Measurements from ENCODE around the gene PNPLA8.
A peak's percentile ranks its signal among the peaks of the same experiment; 100 is the strongest.
"Not testable (repeated sequence)": the region's sequence is repeated elsewhere in the genome, so short reads cannot be mapped to it uniquely, and the experiment has no call there.

PNPLA8 gene

DNA sequence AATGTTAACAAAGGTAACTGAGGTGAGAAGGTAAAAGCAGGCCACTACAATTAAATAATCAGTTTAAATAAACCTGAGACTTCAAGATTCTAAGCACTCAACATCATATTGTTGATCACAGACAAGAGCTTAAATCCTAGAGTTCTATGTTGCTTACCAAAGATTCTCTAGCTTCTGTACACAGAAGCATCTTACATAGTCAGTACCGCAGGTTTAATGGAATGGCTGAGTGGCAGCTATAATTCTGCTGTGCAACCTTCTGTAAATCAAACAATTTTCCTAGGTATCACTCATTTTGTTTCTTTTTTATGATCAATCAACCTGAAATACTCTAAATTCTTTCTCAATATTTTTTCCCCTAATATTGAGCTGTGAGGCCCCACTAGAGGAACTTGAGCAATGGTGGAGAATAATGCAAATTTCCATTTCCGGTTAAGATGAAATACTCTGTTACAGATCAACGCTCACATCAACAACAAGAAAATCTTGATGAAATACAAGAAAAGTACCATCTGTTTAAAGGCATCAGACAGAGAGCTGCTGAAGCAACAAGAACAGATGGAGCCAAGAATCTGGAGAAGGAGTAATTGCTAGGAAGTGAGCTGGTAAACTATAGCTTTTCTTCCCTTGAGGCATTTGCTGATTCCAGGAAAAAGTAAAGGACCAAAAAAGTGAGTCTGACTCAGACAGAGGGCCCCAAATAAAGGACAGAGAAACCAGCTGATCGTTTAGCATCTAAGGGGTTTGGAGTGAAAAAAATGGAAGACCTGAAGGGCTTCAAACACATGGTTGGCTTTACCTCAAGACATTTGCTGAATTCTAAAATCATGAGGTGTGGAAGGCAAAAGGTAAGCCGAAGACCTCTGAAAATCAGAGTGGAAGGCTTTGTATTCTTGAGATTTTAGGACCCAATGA is 22.6 kb downstream of the PNPLA8 start:
- H3K4me3 Mint-ChIP-seq, result peak overlapping the region; percentile 81
- peak; percentile 98 for ATAC-seq
- H3K27me3 Mint-ChIP-seq, result no peaks in the 10 kb centered on the region
- peak overlapping the region; percentile 100 for H3K27ac Mint-ChIP-seq
- H3K36me3 Mint-ChIP-seq, result peaks cover 40% of the 10 kb centered on the region
- peaks cover 33% of the 10 kb centered on the region for H3K4me1 Mint-ChIP-seq
- H3K9me3 Mint-ChIP-seq, result peaks cover 3% of the 10 kb centered on the region

GRCh38 chr7:108499566-108499965 is 26.4 kb downstream of the PNPLA8 start:
- no peak for ATAC-seq
- Mint-ChIP-seq H3K9me3 (peaks cover 3% of the 10 kb centered on the region), H3K36me3 (peaks cover 57% of the 10 kb centered on the region), H3K4me1 (peaks cover 33% of the 10 kb centered on the region), H3K4me3 (no peak overlapping the region), H3K27me3 (no peaks in the 10 kb centered on the region), H3K27ac (peak overlapping the region; percentile 72)

- Mint-ChIP-seq H3K27ac (no peak overlapping the region), H3K4me3 (no peak overlapping the region), H3K36me3 (peaks cover 56% of the 10 kb centered on the region), H3K4me1 (peaks cover 26% of the 10 kb centered on the region), H3K27me3 (no peaks in the 10 kb centered on the region), H3K9me3 (peaks cover 3% of the 10 kb centered on the region)
- ATAC-seq, result no peak
Observed at GRCh38 chr7:108498481-108498880, 27.5 kb downstream of the PNPLA8 start.

- no peak overlapping the region for H3K27ac Mint-ChIP-seq
- H3K9me3 Mint-ChIP-seq, result peaks cover 3% of the 10 kb centered on the region
- H3K4me1 Mint-ChIP-seq, result peaks cover 21% of the 10 kb centered on the region
- H3K36me3 Mint-ChIP-seq, result peaks cover 60% of the 10 kb centered on the region
- H3K4me3 Mint-ChIP-seq, result no peak overlapping the region
- ATAC-seq, result peak; percentile 63
- H3K27me3 Mint-ChIP-seq, result no peaks in the 10 kb centered on the region
Observed at GRCh38 chr7:108497082-108497725, 28.7 kb downstream of the PNPLA8 start.

DNA sequence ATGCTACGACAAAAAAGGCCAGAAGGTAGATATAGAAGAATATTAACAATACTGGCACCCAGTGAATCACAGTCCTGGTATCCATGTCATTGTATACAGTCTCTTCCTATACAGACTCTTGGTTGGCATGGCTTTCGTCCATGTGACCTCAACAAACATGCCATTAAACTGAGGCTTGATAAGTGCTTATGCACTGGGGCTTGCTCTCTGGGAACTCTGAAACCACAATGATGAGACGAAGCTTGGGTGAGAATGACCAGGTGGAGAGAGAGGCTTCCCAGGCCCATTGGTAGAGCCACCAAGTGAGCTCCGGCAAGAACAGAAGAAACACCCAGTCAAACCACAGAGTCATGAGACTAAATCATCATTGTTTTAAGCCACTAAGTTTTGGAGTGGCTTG is 33.2 kb downstream of the PNPLA8 start:
- no peak overlapping the region for H3K4me3 Mint-ChIP-seq
- ATAC-seq, result no peak
- no peaks in the 10 kb centered on the region for H3K9me3 Mint-ChIP-seq
- H3K4me1 Mint-ChIP-seq, result peaks cover 5% of the 10 kb centered on the region
- H3K36me3 Mint-ChIP-seq, result peaks cover 33% of the 10 kb centered on the region
- H3K27me3 Mint-ChIP-seq, result no peaks in the 10 kb centered on the region
- no peak overlapping the region for H3K27ac Mint-ChIP-seq

DNA sequence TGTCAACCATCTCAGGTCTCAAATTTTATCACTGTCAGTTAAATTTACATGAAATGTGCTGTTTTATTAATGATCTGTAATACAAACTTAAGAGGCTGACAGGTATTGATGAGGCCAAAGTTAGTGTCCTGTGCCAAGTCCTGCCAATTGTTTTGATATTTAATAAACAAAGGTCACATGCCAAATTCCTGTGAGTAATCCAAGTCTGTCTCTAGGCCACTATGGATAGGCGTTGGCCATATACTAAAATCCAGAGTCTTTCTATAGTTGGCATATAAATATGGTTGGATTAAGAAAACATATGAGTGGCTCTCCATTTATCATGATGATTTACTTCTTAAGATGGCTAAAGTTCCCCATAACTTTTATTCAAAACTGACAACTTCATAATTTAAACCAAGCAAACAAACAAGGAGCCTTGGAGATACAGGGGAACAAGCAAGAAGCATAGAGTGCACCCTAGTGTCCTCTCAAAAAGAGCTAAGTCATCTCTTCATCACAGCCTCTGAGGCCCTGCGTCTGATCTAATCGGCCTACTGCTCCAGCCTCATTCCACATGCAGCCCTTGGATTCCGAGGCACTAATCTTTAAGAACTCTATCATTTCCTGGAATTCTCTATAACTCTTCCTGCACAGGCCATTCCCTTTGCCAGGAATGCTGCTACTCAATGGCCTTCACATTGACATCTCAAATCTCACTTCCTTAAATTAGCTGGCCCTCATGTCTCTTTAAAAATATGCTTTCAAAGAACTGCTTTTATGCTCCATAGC is 37.0 kb downstream of the PNPLA8 start:
- ATAC-seq, result no peak
- Mint-ChIP-seq H3K4me3 (no peak overlapping the region), H3K36me3 (peaks cover 20% of the 10 kb centered on the region), H3K27ac (no peak overlapping the region), H3K9me3 (no peaks in the 10 kb centered on the region), H3K4me1 (peaks cover 5% of the 10 kb centered on the region), H3K27me3 (no peaks in the 10 kb centered on the region)

- H3K27ac Mint-ChIP-seq, result no peak overlapping the region
- no peak for ATAC-seq
Observed at GRCh38 chr7:108487646-108488045, 38.3 kb downstream of the PNPLA8 start.

DNA sequence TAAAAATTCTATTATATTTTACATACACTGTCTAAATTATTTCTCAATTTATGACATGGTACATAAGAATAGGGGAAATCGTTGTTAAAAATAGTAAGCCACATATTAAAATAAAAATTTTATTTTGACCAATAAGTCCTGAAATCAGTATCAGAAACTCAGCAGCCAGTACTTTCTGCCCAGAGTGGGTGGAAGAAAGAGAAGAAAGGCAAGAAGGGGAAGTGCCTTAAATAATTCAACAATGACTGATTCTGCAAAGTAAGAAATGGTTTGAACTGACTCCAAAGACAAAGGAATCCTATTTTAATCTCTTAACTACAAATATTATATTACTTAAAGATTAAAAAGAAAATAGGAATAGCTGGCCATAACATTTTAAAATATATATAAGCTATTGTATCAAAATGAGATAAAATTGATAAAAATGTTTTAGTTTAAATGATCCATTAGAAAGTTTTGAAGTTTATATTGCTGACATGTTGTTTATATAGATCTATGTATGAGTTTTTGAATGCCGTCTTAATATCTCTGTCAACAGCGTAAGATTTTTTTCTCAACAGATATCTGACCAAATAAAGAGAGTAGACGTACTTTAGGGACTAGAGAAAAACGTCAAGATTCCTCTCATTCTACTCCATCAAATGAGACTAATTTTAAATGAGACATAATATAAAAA is 39.5 kb downstream of the PNPLA8 start:
- Mint-ChIP-seq H3K36me3 (peaks cover 25% of the 10 kb centered on the region), H3K27ac (no peak overlapping the region)

More at GRCh38 chr7:108487646-108488045, 38.3 kb downstream of the PNPLA8 start:
- no peaks in the 10 kb centered on the region for H3K27me3 Mint-ChIP-seq
- H3K4me1 Mint-ChIP-seq, result peaks cover 5% of the 10 kb centered on the region
- no peaks in the 10 kb centered on the region for H3K9me3 Mint-ChIP-seq
- H3K4me3 Mint-ChIP-seq, result no peak overlapping the region
- H3K36me3 Mint-ChIP-seq, result peaks cover 17% of the 10 kb centered on the region

GRCh38 chr7:108484137-108484536 is 41.8 kb downstream of the PNPLA8 start:
- Mint-ChIP-seq H3K9me3 (no peaks in the 10 kb centered on the region), H3K4me3 (no peak overlapping the region), H3K27me3 (no peaks in the 10 kb centered on the region), H3K36me3 (peaks cover 34% of the 10 kb centered on the region), H3K4me1 (peaks cover under 1% of the 10 kb centered on the region), H3K27ac (no peak overlapping the region)
- ATAC-seq, result no peak

More for the DNA sequence above, 39.5 kb downstream of the PNPLA8 start:
- Mint-ChIP-seq H3K27me3 (no peaks in the 10 kb centered on the region), H3K4me3 (no peak overlapping the region), H3K4me1 (peaks cover 5% of the 10 kb centered on the region), H3K9me3 (no peaks in the 10 kb centered on the region)
- ATAC-seq, result no peak

DNA sequence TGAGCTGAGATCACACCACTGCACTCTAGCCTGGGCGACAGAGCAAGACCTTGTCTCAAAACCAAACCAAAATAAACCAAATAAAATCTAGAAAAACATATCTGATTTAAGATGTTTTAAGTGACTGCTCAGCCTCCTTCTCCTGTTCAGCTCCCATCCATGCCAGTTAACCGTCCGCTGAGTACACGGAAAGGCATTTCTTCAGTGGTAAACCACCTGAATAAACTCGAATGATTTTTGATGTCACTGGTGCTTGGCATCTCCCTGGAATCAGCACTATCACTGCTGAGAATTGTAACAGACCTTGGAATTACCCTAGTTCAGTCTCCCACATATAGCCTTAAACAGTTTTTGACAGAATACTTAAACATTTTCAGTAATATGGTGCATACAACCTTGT is 45.6 kb downstream of the PNPLA8 start:
- no peak overlapping the region for H3K4me3 Mint-ChIP-seq
- H3K27me3 Mint-ChIP-seq, result no peaks in the 10 kb centered on the region
- no peak for ATAC-seq
- H3K9me3 Mint-ChIP-seq, result no peaks in the 10 kb centered on the region
- peaks cover 66% of the 10 kb centered on the region for H3K36me3 Mint-ChIP-seq
- H3K27ac Mint-ChIP-seq, result no peak overlapping the region
- H3K4me1 Mint-ChIP-seq, result peaks cover 5% of the 10 kb centered on the region

DNA sequence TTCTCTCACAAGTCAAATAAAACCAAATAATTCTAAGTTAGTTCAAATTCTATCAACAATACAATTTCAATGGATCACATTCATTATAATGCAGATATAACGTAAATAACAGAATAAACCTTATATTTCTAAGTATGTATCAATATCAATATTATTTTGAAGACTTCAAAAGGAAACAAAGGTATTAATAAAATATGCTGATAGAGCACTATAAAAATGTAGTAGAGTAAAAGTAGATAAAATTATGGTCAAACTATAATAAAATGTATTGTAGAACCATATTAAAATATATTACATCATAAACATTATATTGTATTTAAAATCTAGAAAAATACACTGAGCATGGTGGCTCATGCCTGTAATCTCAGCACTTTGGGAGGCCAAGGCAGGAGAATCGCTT is 46.2 kb downstream of the PNPLA8 start:
- H3K9me3 Mint-ChIP-seq, result no peaks in the 10 kb centered on the region
- peaks cover 70% of the 10 kb centered on the region for H3K36me3 Mint-ChIP-seq

GRCh38 chr7:108479118-108479517 is 46.8 kb downstream of the PNPLA8 start:
- Mint-ChIP-seq H3K4me1 (peaks cover 5% of the 10 kb centered on the region), H3K27me3 (no peaks in the 10 kb centered on the region), H3K4me3 (no peak overlapping the region), H3K27ac (peak overlapping the region; percentile 27), H3K9me3 (no peaks in the 10 kb centered on the region), H3K36me3 (peaks cover 67% of the 10 kb centered on the region)
- peak; percentile 55 for ATAC-seq

More for the DNA sequence above, 46.2 kb downstream of the PNPLA8 start:
- no peaks in the 10 kb centered on the region for H3K27me3 Mint-ChIP-seq
- H3K4me1 Mint-ChIP-seq, result peaks cover 5% of the 10 kb centered on the region
- H3K4me3 Mint-ChIP-seq, result no peak overlapping the region
- no peak overlapping the region for H3K27ac Mint-ChIP-seq
- no peak for ATAC-seq

GRCh38 chr7:108468246-108468645 is 57.7 kb downstream of the PNPLA8 start:
- Mint-ChIP-seq H3K36me3 (peaks cover 11% of the 10 kb centered on the region), H3K4me1 (peaks cover 12% of the 10 kb centered on the region), H3K9me3 (no peaks in the 10 kb centered on the region), H3K27ac (no peak overlapping the region), H3K27me3 (peaks cover 22% of the 10 kb centered on the region), H3K4me3 (no peak overlapping the region)
- no peak for ATAC-seq

- peaks cover 3% of the 10 kb centered on the region for H3K36me3 Mint-ChIP-seq
Observed at GRCh38 chr7:108467391-108467790, 58.5 kb downstream of the PNPLA8 start.

GRCh38 chr7:108466322-108466721 is 59.6 kb downstream of the PNPLA8 start:
- Mint-ChIP-seq H3K4me1 (peaks cover 12% of the 10 kb centered on the region), H3K27me3 (peaks cover 22% of the 10 kb centered on the region)
- H3K4me3 Mint-ChIP-seq, ATAC-seq, H3K9me3 Mint-ChIP-seq, H3K36me3 Mint-ChIP-seq, H3K27ac Mint-ChIP-seq: not testable (repeated sequence)

More at GRCh38 chr7:108467391-108467790, 58.5 kb downstream of the PNPLA8 start:
- H3K27ac Mint-ChIP-seq, result no peak overlapping the region
- peaks cover 22% of the 10 kb centered on the region for H3K27me3 Mint-ChIP-seq
- H3K4me1 Mint-ChIP-seq, result peaks cover 12% of the 10 kb centered on the region
- no peaks in the 10 kb centered on the region for H3K9me3 Mint-ChIP-seq
- no peak overlapping the region for H3K4me3 Mint-ChIP-seq
- ATAC-seq, result no peak
